Esophagus muscularis mucosa (tissue), 4 donors: ENCODE results near the gene PJA2.

Experiments used
- CTCF ChIP-seq, 3 experiments: fragments of 200-600 bp in 2 of 3; fragments of 450-650 bp in 1 of 3; sonication (generic) in 2 of 3; IDR thresholded peaks; one replicate each; pipeline ENCODE4 v1.5.1; 2017 to 2019; ENCODE audit warnings: antibody characterized with exemption in 3 of 3, mild to moderate bottlenecking in 2 of 3, moderate library complexity in 1 of 3
- EP300 ChIP-seq: sonication (generic); formaldehyde crosslinking; IDR thresholded peaks from one replicate; pipeline ENCODE4 v1.6.1; 2017; ENCODE audit warnings: antibody characterized with exemption
- POLR2AphosphoS5 ChIP-seq, 2 donors: sonication (generic); formaldehyde crosslinking; IDR thresholded peaks; one replicate each; pipeline ENCODE4 v1.6.1; 2017; ENCODE audit warnings: antibody characterized with exemption in 2 of 2

- TF ChIP-seq CTCF (IDR thresholded peaks at IDR 0.05) (no peak), POLR2AphosphoS5 (IDR thresholded peaks at IDR 0.05) (no peak), EP300 (no peak)
These were observed 39.1 kb upstream of the PJA2 start for GRCh38 chr5:109448838-109449237.
